Endothelial cell of umbilical vein (primary cell): ENCODE results near the gene SRP19. TPM values are rescaled to one million over a fixed set of nuclear protein-coding genes. Genes with fewer than 3 reads are reported as not detected.

Source experiments
- BruUV-seq: library from RNA; stranded (reverse); fragments of 400-500 nt; replicated peaks from 2 replicates; lab custom pipeline; 2021; lab: Mats Ljungman, UMichigan
- CTCF ChIA-PET: fragments of 300-600, 350-600 bp; sonication (Branson Sonifier 250); formaldehyde crosslinking; loops from one replicate; lab custom pipeline; 2021; ENCODE audit warnings: antibody characterized with exemption, inconsistent platforms; lab: Charles Lee
- POLR2A ChIA-PET: fragments of 300-600, 350-600 bp; sonication (Branson Sonifier 250); formaldehyde crosslinking; loops from one replicate; lab custom pipeline; 2021; ENCODE audit warnings: antibody characterized with exemption, inconsistent platforms; lab: Charles Lee
- DNase-seq: peaks from one replicate; pipeline ENCODE4 v3.0.0-alpha.2; 2011; ENCODE audit warnings: low read depth, low spot score
- FAIRE-seq: peaks from 2 replicates; lab custom pipeline; 2011; peaks lifted over from hg19 to GRCh38; lab: Jason Lieb, UNC
- H2AFZ ChIP-seq: 2 replicates; pipeline ENCODE4 v1.6.0; 2012; ENCODE audit warnings: low read depth, low read length, control low read depth, inconsistent platforms
- H3K27ac ChIP-seq: 2 replicates; pipeline ENCODE4 v1.5.1; 2011; ENCODE audit warnings: low read depth, mild to moderate bottlenecking, control low read depth, low read length, moderate library complexity; ENCODE audit not compliant: insufficient read depth
- H3K27me3 ChIP-seq, 2 experiments: 2 replicates each; pipeline versions ENCODE4 v1.6.0 to v1.6.1; 2011; ENCODE audit warnings: low read length in 2 of 2, mixed read lengths in 1 of 2; ENCODE audit not compliant: control insufficient read depth in 2 of 2, insufficient read depth in 2 of 2
- H3K36me3 ChIP-seq, 2 experiments: 2 replicates in 1 of 2; 3 replicates in 1 of 2; pipeline ENCODE4 v1.5.1; 2011; ENCODE audit warnings: low read length in 2 of 2, mild to moderate bottlenecking in 1 of 2, moderate library complexity in 1 of 2; ENCODE audit not compliant: control insufficient read depth in 2 of 2, insufficient read depth in 2 of 2; ENCODE audit errors: extremely low read depth in 1 of 2
- H3K4me1 ChIP-seq: 3 replicates; pipeline ENCODE4 v1.5.1; 2011; ENCODE audit warnings: mild to moderate bottlenecking, low read length; ENCODE audit not compliant: control insufficient read depth, insufficient read depth; ENCODE audit errors: extremely low read depth
- H3K4me2 ChIP-seq: 2 replicates; pipeline ENCODE4 v1.6.1; 2011; ENCODE audit warnings: low read length, control low read depth, mixed read lengths; ENCODE audit not compliant: insufficient read depth
- H3K4me3 ChIP-seq, 3 experiments: fragments of 200-600 bp in 1 of 3; sonication (generic), shearing (Covaris generic) in 1 of 3; replicated peaks in 1 of 3; 2 replicates each; pipeline ENCODE4 v1.5.1; 2011 to 2016; ENCODE audit warnings: control low read depth in 3 of 3, low read length in 3 of 3, mild to moderate bottlenecking in 2 of 3, inconsistent platforms in 1 of 3, low read depth in 1 of 3, moderate library complexity in 1 of 3; ENCODE audit not compliant: insufficient read depth in 1 of 3
- H3K79me2 ChIP-seq: 2 replicates; pipeline ENCODE4 v1.6.0; 2012; ENCODE audit warnings: low read length, inconsistent platforms; ENCODE audit not compliant: control insufficient read depth, insufficient read depth
- H3K9ac ChIP-seq: replicated peaks from 2 replicates; pipeline ENCODE3; 2011; ENCODE audit warnings: low read length, control low read depth; ENCODE audit not compliant: insufficient read depth; ENCODE audit errors: extremely low read depth
- H3K9me1 ChIP-seq: replicated peaks from 3 replicates; pipeline ENCODE4 v1.6.0; 2011; ENCODE audit warnings: mild to moderate bottlenecking, low read length; ENCODE audit not compliant: control insufficient read depth, insufficient read depth; ENCODE audit errors: extremely low read depth
- H3K9me3 ChIP-seq: replicated peaks from 2 replicates; pipeline ENCODE4 v1.5.1; 2012; ENCODE audit warnings: low read length, inconsistent platforms; ENCODE audit not compliant: control insufficient read depth, insufficient read depth
- H4K20me1 ChIP-seq: replicated peaks from 2 replicates; pipeline ENCODE3; 2011; ENCODE audit warnings: mild to moderate bottlenecking, low read length; ENCODE audit not compliant: control insufficient read depth, insufficient read depth; ENCODE audit errors: extremely low read depth
- CTCF ChIP-seq, 2 donors: IDR thresholded peaks; 1 replicate in 1 of 2; 2 replicates in 1 of 2; pipeline ENCODE4 v1.5.1; 2011; ENCODE audit warnings: low read length in 2 of 2, mild to moderate bottlenecking in 2 of 2, moderate library complexity in 2 of 2, control low read depth in 1 of 2, inconsistent platforms in 1 of 2, low read depth in 1 of 2; ENCODE audit not compliant: insufficient read depth in 1 of 2; ENCODE audit errors: extremely low read depth in 1 of 2
- EZH2 ChIP-seq: IDR thresholded peaks from 2 replicates; pipeline ENCODE4 v1.6.1; 2012; ENCODE audit warnings: borderline replicate concordance, low read depth, mild to moderate bottlenecking, moderate library complexity, low read length, inconsistent platforms; ENCODE audit not compliant: severe bottlenecking
- FOS ChIP-seq: IDR thresholded peaks from 2 replicates; pipeline ENCODE4 v1.6.1; 2011; ENCODE audit warnings: mild to moderate bottlenecking, low read length, moderate library complexity, borderline replicate concordance; ENCODE audit not compliant: insufficient read depth
- GATA2 ChIP-seq: IDR thresholded peaks from 2 replicates; pipeline ENCODE4 v1.7.0; 2011; ENCODE audit warnings: low read depth, mild to moderate bottlenecking, moderate library complexity, mixed read lengths, low read length; ENCODE audit not compliant: insufficient read length, insufficient read depth
- JUN ChIP-seq: IDR thresholded peaks from 2 replicates; pipeline ENCODE4 v1.6.1; 2011; ENCODE audit warnings: borderline replicate concordance, low read depth; ENCODE audit not compliant: insufficient read length, insufficient read depth
- MAX ChIP-seq: IDR thresholded peaks from 2 replicates; pipeline ENCODE4 v1.6.1; 2011; ENCODE audit not compliant: insufficient read depth, insufficient read length
- MYC ChIP-seq: IDR thresholded peaks from one replicate; pipeline ENCODE4 v1.6.1; 2011; ENCODE audit warnings: mild to moderate bottlenecking, low read depth, low read length
- POLR2A ChIP-seq: IDR thresholded peaks from 2 replicates; pipeline ENCODE4 v1.6.1; 2012; ENCODE audit warnings: low read depth, mild to moderate bottlenecking, control low read depth, low read length
- POLR2AphosphoS5 ChIP-seq: IDR thresholded peaks from 2 replicates; pipeline ENCODE4 v1.6.1; 2012; ENCODE audit warnings: low read depth, mild to moderate bottlenecking, control low read depth, low read length, moderate library complexity; ENCODE audit not compliant: insufficient read depth
- dilution Hi-C: fragments of 300-500 bp; cut with MboI; formaldehyde crosslinking; loops from one replicate; pipeline ENCODE4 v1.15.0; 2019; ENCODE audit warnings: low sequenced_read_pairs; ENCODE audit not compliant: extremely low pct_ligation_motif_present
- intact Hi-C: fragments of 100-400 bp; cut with micrococcal nuclease; formaldehyde crosslinking; loops from one replicate; pipeline ENCODE4 v1.10.0; 2022
- polyA plus RNA-seq, 4 experiments: library from polyadenylated mRNA; depleted of rRNA in 3 of 4; stranded (reverse) in 3 of 4; unstranded in 1 of 4; fragments of >200 nt; gene quantifications; 2 replicates each; pipeline versions ENCODE4 v1.2.1 to v1.2.3, GENCODE V29; 2011 to 2012; ENCODE audit warnings: missing spikeins in 1 of 4
- total RNA-seq: library from RNA; stranded (reverse); gene quantifications from 2 replicates; pipeline ENCODE4 v1.2.3, GENCODE V29; 2021

SRP19 gene
- total and polyA plus RNA-seq, 2 donors (not counting 3 experiments of a cell fraction or from before 2014, with no cell fraction given), result 28.6 to 69.4 TPM

GRCh38 chr5:112833971-112834370, 27.1 kb upstream of the SRP19 start:
- dilution Hi-C loops (no loop called here), intact Hi-C loops (no loop called here)
- H4K20me1 ChIP-seq, result no peaks in the 10 kb centered on the region
- FAIRE-seq (no peak), DNase-seq (no peak)
- H3K4me2 ChIP-seq, result no peak overlapping the region
- TF ChIP-seq CTCF (IDR thresholded peaks at IDR 0.05; ENCODE audit: extremely low read depth in 1 of 2, insufficient read depth in 1 of 2, low read depth in 1 of 2, low read length in 2 of 2) (no peak), MAX (no peak), FOS (no peak), MYC (no peak), POLR2AphosphoS5 (no peak), GATA2 (no peak), EZH2 (no peak), POLR2A (no peak), JUN (no peak)
- H3K4me1 ChIP-seq, result no peaks in the 10 kb centered on the region
- peaks cover 3 to 12% of the 10 kb centered on the region in 2 experiments for H3K36me3 ChIP-seq
- H2AFZ ChIP-seq, result no peak overlapping the region
- no peaks in the 10 kb centered on the region for H3K79me2 ChIP-seq
- no TSS peak for BruUV-seq
- ChIA-PET CTCF (interaction anchor here (1.7 to 2.3 kb wide), 2 partner anchors 11 to 14 kb away, joined by 7 read pairs; no protein-coding TSS in a partner anchor), POLR2A (no interaction called here)
- no peak overlapping the region for H3K4me3 ChIP-seq
- H3K27ac ChIP-seq, result no peak overlapping the region
- H3K9ac ChIP-seq, result no peak overlapping the region
- no peaks in the 10 kb centered on the region for H3K9me3 ChIP-seq
- no peaks in the 10 kb centered on the region for H3K9me1 ChIP-seq
- H3K27me3 ChIP-seq, result no peaks in the 10 kb centered on the region
